Stimulated activated CD8-positive, alpha-beta memory T cell treated with anti-CD3 and anti-CD28 coated beads, Interleukin-4, amount 100 ng/mL, for 48 hours (primary cell): ENCODE measurements around the gene SPIN3.
"Not testable (repeated sequence)": the region's sequence is repeated elsewhere in the genome, so short reads cannot be mapped to it uniquely, and the experiment has no call there.

ENCODE experiments used
- DNase-seq: peaks from one replicate; pipeline ENCODE4 v3.0.0-alpha.2; 2020

The SPIN3 gene

GRCh38 chrX:56995271-56995994 lies at the start of gene SPIN3:
Gene SPIN3, minus strand, starts transcription at chrX:56995541. Its CDS starts 594 bp downstream, at chrX:56994947.
- peak; percentile 79 for DNase-seq

- DNase-seq, result no peak
These were observed 48.9 kb upstream of the SPIN3 start for GRCh38 chrX:57044245-57044644.

DNA sequence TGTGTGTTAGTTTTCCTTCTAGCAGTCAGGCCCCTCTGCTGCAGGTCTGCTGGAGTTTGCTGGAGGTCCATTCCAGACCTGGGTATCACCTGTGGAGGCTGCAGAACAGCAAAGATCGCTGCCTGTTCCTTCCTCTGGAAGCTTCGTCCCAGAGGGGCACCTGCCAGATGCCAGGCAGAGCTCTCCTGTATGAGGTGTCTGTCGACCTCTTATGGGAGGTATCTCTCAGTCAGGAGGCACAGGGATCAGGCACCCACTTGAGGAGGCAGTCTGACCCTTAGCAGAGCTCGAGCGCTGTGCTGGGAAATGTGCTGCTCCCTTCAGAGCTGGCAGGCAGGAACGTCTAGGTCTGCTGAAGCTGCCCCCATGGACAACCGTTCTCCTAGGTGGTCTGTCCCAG lies 41.9 kb upstream of the SPIN3 start:
- DNase-seq, result not testable (repeated sequence)

DNA sequence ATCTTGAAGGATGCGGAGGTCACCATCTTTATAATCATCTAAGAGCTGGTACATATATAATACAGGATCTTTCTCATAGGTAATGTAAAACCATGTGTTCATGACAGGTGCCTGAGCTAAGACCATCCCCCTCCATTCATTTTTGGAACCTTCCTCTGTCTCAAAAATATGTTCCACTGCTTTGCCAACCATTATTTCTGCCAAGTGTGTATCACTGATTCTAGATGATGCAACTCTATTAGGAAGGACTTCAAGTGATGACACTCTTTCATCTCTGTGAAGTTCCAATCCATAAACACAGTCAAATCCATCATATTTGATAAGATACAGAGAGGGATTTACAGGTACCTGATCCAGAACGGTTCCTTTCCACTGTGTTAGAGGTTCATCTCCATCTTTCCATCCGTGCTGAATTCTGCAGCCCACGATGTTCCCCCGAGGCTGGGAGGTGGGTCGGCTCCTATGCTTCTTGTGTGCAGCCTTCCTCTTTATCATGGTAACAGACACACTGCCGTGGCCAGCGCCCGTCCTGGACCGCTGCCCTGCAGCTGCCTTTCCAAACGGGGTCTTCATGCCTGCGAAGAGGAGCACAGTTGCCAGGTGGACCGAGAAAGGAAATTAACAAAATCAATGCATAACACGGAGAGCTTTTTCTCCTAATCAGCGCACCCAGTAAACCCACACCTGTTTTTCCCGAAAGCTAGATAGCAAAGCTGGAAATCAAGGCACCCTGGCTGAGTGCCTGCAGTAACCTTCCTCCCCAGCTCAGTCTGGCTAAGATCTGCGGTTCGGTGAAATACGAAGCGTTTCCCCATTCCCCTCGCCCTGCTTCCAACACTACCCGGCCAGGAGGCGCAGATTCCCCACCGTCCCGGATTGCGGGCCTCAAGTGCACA lies 718 bp downstream of the SPIN3 start:
- no peak for DNase-seq

- DNase-seq, result no peak
These were observed 7.6 kb downstream of the SPIN3 start for GRCh38 chrX:56987741-56988140.

DNA sequence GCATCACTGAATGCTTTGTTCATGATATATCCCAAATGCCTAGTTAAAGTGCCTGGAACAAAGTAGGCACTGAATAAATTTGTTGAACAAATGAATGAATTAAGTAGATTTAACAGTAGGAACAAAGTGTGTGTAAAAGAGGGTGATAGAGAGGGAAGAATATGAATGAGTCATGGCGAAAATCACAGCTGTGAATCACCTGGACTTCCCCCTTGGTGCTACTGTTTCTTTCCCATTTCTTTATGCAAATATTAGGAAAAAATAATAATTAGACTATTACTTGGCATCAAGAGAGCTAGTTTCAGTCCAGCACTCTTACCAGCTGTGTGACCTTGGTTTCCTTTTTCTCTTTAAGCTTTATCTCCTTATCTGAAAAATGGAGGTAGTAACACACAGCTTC lies 9.2 kb downstream of the SPIN3 start:
- DNase-seq, result no peak

DNA sequence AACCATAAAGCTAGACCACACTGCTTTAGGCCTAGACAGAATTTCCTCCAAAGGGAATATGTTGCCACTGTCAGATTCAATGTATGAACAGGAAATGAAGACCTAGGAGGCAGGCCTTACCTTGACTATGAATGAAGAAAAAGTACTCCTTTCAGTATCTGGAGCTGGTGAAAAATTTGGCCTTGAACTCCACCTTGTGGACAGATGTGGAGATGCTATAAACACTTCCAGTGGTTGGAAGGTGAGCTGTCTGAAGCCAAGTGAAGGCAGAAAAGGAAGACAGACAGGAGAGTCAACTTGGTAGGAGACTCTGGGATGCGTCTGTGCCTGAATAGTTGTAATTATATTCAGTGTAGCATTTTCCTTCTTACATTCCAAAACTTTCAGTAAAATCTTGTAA lies 17.2 kb downstream of the SPIN3 start:
- peak; percentile 27 for DNase-seq

DNA sequence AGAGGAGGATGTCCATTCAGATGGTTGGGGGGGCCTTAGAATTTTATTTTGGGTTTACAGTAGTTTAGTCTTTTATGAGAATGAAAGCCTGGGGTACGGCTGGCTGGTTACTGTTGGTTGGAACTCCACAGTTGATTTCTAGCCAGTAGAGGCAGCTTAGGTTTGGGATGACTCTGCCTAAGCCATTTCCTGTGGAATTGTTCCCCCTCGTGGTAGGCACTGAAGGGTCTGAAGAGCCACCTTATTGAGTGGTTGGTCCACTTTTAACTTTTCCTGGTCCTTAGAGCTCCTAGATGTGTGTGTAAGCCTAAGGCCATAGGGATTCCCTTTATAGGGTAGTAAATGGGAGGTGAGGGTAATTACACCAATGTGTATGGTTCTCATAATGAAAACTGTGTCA lies 19.7 kb downstream of the SPIN3 start:
- DNase-seq, result no peak

DNA sequence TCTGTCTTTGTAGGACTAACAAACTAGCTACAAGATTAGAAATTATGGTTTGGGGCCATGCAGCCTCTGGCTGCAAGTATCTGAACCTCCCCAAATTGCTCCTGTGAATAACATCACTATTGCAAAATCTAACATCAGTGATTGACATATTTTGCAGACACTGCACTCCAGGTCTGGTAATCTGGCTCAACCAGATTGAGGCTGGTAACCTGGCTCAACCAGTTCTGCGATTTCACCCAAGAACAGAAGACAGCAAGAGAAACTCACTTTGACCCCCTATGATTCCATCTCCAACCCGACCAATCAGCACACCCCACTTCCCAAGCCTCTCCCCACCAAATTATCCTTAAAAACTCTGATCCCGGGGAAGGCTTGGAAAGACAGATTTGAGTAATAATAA lies 20.9 kb downstream of the SPIN3 start:
- DNase-seq, result no peak

GRCh38 chrX:56969559-56969958 lies 25.8 kb downstream of the SPIN3 start:
- DNase-seq, result no peak

- no peak for DNase-seq
These were observed 26.4 kb downstream of the SPIN3 start for GRCh38 chrX:56968980-56969379.

GRCh38 chrX:56963377-56963776 lies 32.0 kb downstream of the SPIN3 start:
- DNase-seq, result no peak

DNA sequence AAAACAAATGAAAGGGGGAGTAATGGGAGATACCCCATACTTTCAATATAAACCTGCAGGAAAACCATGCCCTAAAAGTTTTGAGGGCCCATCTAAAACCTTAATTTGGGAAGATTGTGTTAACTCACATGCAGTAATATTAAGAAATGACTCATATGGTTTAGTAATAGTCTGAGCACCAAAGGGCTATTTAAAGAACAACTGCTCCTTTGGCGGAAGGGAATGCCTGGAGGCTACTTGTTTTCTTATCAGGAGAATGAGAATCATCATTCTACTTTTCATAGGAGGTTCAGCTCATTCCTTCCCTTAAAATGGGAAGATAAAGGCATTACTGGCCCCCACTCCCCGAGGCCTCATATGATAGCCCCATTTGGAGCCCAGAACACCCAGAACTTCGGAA lies 47.6 kb downstream of the SPIN3 start:
- DNase-seq, result no peak

- DNase-seq, result not testable (repeated sequence)
These were observed 49.1 kb downstream of the SPIN3 start for GRCh38 chrX:56946201-56946600.

- DNase-seq, result not testable (repeated sequence)
These were observed 50.1 kb downstream of the SPIN3 start for GRCh38 chrX:56945226-56945625.

- DNase-seq, result no peak
These were observed 52.1 kb downstream of the SPIN3 start for GRCh38 chrX:56943264-56943663.
